ENCODE results near the gene TMEM72. TPM values are rescaled to one million over a fixed set of nuclear protein-coding genes. Genes with fewer than 3 reads are reported as not detected.

Gene TMEM72
- polyA plus RNA-seq, 1 donor (not counting 4 experiments of a cell fraction or from before 2014, with no cell fraction given): not detected

- Histone ChIP-seq H3K9me1 (ENCODE audit: control insufficient read depth, extremely low read depth, insufficient read depth, low read length) (no peaks in the 10 kb centered on the region), H3K9ac (ENCODE audit: control insufficient read depth, extremely low read depth, insufficient read depth, low read length) (no peak overlapping the region), H3K79me2 (ENCODE audit: control insufficient read depth, insufficient read depth, low read length) (no peaks in the 10 kb centered on the region), H3K27me3 (ENCODE audit: control insufficient read depth, extremely low read depth, insufficient read depth, low read length) (no peaks in the 10 kb centered on the region), H3K4me3 (ENCODE audit: control insufficient read depth in 2 of 3, extremely low read depth in 1 of 3, insufficient read depth in 2 of 3, low read depth in 1 of 3, low read length in 3 of 3) (no peak overlapping the region), H3K4me2 (ENCODE audit: control insufficient read depth, extremely low read depth, insufficient read depth, low read depth, low read length) (no peak overlapping the region), H3K9me3 (ENCODE audit: control insufficient read depth, low read depth, low read length) (no peaks in the 10 kb centered on the region), H3K27ac (ENCODE audit: control insufficient read depth, insufficient read depth, low read length) (no peak overlapping the region), H4K20me1 (ENCODE audit: control insufficient read depth, extremely low read depth, insufficient read depth, low read length) (no peaks in the 10 kb centered on the region), H3K4me1 (ENCODE audit: control insufficient read depth, extremely low read depth, insufficient read depth, low read length) (no peaks in the 10 kb centered on the region), H2AFZ (ENCODE audit: control insufficient read depth, low read length) (no peak overlapping the region), H3K36me3 (ENCODE audit: control insufficient read depth in 2 of 2, extremely low read depth in 1 of 2, insufficient read depth in 2 of 2, low read length in 2 of 2) (no peaks in the 10 kb centered on the region)
- TF ChIP-seq CTCF (optimal IDR thresholded peaks at IDR 0.05 in 1 of 3, IDR thresholded peaks at IDR 0.05 in 1 of 3, conservative IDR thresholded peaks at IDR 0.05 in 1 of 3; ENCODE audit: extremely low read depth in 1 of 3, insufficient read depth in 2 of 3, low read length in 3 of 3) (no peak), EZH2 (IDR thresholded peaks at IDR 0.05; ENCODE audit: low read length) (no peak)
- no peak for FAIRE-seq
- no peak for DNase-seq (ENCODE audit: low read depth, low spot score)
- dilution Hi-C loops (cut with MboI; ENCODE audit: extremely low pct_ligation_motif_present, low sequenced_read_pairs): no loop called here
Measured at GRCh38 chr10:44944354-44944753, 33.2 kb downstream of the TMEM72 start.

GRCh38 chr10:44946205-44946604, 35.1 kb downstream of the TMEM72 start:
- Histone ChIP-seq H3K4me3 (ENCODE audit: control insufficient read depth in 2 of 3, extremely low read depth in 1 of 3, insufficient read depth in 2 of 3, low read depth in 1 of 3, low read length in 3 of 3) (no peak overlapping the region), H3K9me1 (ENCODE audit: control insufficient read depth, extremely low read depth, insufficient read depth, low read length) (no peaks in the 10 kb centered on the region), H3K79me2 (ENCODE audit: control insufficient read depth, insufficient read depth, low read length) (no peaks in the 10 kb centered on the region), H3K9ac (ENCODE audit: control insufficient read depth, extremely low read depth, insufficient read depth, low read length) (no peak overlapping the region), H3K9me3 (ENCODE audit: control insufficient read depth, low read depth, low read length) (no peaks in the 10 kb centered on the region), H3K36me3 (ENCODE audit: control insufficient read depth in 2 of 2, extremely low read depth in 1 of 2, insufficient read depth in 2 of 2, low read length in 2 of 2) (no peaks in the 10 kb centered on the region), H3K4me1 (ENCODE audit: control insufficient read depth, extremely low read depth, insufficient read depth, low read length) (no peaks in the 10 kb centered on the region), H3K4me2 (ENCODE audit: control insufficient read depth, extremely low read depth, insufficient read depth, low read depth, low read length) (no peak overlapping the region), H4K20me1 (ENCODE audit: control insufficient read depth, extremely low read depth, insufficient read depth, low read length) (no peaks in the 10 kb centered on the region), H3K27ac (ENCODE audit: control insufficient read depth, insufficient read depth, low read length) (no peak overlapping the region), H3K27me3 (ENCODE audit: control insufficient read depth, extremely low read depth, insufficient read depth, low read length) (no peaks in the 10 kb centered on the region), H2AFZ (ENCODE audit: control insufficient read depth, low read length) (no peak overlapping the region)
- TF ChIP-seq EZH2 (IDR thresholded peaks at IDR 0.05; ENCODE audit: low read length): no peak
- TF ChIP-seq CTCF (optimal IDR thresholded peaks at IDR 0.05 in 1 of 3, IDR thresholded peaks at IDR 0.05 in 1 of 3, conservative IDR thresholded peaks at IDR 0.05 in 1 of 3; ENCODE audit: extremely low read depth in 1 of 3, insufficient read depth in 2 of 3, low read length in 3 of 3): no peak
- dilution Hi-C loops (cut with MboI; ENCODE audit: extremely low pct_ligation_motif_present, low sequenced_read_pairs): no loop called here
- no peak for DNase-seq (ENCODE audit: low read depth, low spot score)
- no peak for FAIRE-seq
